ENCODE measurements around the gene B4GALT1.

B4GALT1 gene

GRCh38 chr9:33135031-33135461 is 32.1 kb downstream of the B4GALT1 start:
- no peak overlapping the region for H3K4me3 ChIP-seq (replicated peaks in 1 of 2; ENCODE audit: low read depth in 2 of 2, low read length in 2 of 2)
- TF ChIP-seq CTCF (IDR thresholded peaks at IDR 0.05; ENCODE audit: low read depth, low read length) = no peak
- no peak for DNase-seq (ENCODE audit: low read depth in 2 of 2)

- DNase-seq (ENCODE audit: low read depth in 2 of 2) = no peak
- H3K4me3 ChIP-seq (replicated peaks in 1 of 2; ENCODE audit: low read depth in 2 of 2, low read length in 2 of 2) = no peak overlapping the region
- no peak for TF ChIP-seq CTCF (IDR thresholded peaks at IDR 0.05; ENCODE audit: low read depth, low read length)
Observed at GRCh38 chr9:33133186-33133585, 34.0 kb downstream of the B4GALT1 start.

GRCh38 chr9:33131790-33132772 is 35.1 kb downstream of the B4GALT1 start:
- no peak for TF ChIP-seq CTCF (IDR thresholded peaks at IDR 0.05; ENCODE audit: low read depth, low read length)
- no peak overlapping the region for H3K4me3 ChIP-seq (replicated peaks in 1 of 2; ENCODE audit: low read depth in 2 of 2, low read length in 2 of 2)
- peak; percentile 64 to 80 for DNase-seq (ENCODE audit: low read depth in 2 of 2)

- H3K4me3 ChIP-seq (replicated peaks in 1 of 2; ENCODE audit: low read depth in 2 of 2, low read length in 2 of 2) = no peak overlapping the region
- no peak for TF ChIP-seq CTCF (IDR thresholded peaks at IDR 0.05; ENCODE audit: low read depth, low read length)
- DNase-seq (ENCODE audit: low read depth in 2 of 2) = no peak
Observed at GRCh38 chr9:33130961-33131789, 36.0 kb downstream of the B4GALT1 start.

GRCh38 chr9:33129886-33130881 is 37.0 kb downstream of the B4GALT1 start:
- H3K4me3 ChIP-seq (replicated peaks in 1 of 2; ENCODE audit: low read depth in 2 of 2, low read length in 2 of 2) = no peak overlapping the region
- TF ChIP-seq CTCF (IDR thresholded peaks at IDR 0.05; ENCODE audit: low read depth, low read length) = no peak
- DNase-seq (ENCODE audit: low read depth in 2 of 2) = peak; percentile 63 to 64
